ENCODE measurements around the gene GPSM3. TPM values are rescaled to one million over a fixed set of nuclear protein-coding genes. Genes with fewer than 3 reads are reported as not detected.

Gene GPSM3
- total and polyA plus RNA-seq, 4 donors: 2.3 to 8.0 (median 6.3) TPM

DNA sequence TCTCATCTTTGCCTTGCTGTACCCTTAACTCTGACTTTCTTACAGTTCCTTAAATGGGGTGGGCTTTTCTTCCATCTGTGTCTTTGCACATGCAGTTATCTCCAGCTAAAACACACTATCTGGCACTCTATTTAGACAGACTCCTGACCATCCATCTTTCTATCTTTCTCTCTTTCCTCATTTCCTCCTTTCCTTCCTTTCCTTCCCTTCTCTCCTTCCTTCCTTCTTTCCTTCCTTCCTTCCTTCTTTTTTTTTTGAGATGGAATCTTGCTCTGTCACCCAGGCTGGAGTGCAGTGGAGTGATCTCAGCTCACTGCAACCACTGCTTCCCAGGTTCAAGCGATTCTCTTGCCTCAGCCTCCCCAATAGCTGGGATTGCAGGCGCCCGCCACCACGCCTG is 23.2 kb upstream of the GPSM3 start:
- no peak for TF ChIP-seq RAD21 (IDR thresholded peaks at IDR 0.05)
- TF ChIP-seq RXRA (IDR thresholded peaks at IDR 0.05): no peak
- no peak for TF ChIP-seq FOXA1 (IDR thresholded peaks at IDR 0.05)
- TF ChIP-seq FOXA2 (IDR thresholded peaks at IDR 0.05): no peak
- TF ChIP-seq SP1 (IDR thresholded peaks at IDR 0.05): no peak
- TF ChIP-seq YY1 (IDR thresholded peaks at IDR 0.05): no peak
- no peak for TF ChIP-seq HNF4A (conservative IDR thresholded peaks at IDR 0.05)
- Histone ChIP-seq H3K9ac (ENCODE audit: low read depth in 1 of 2, low read length in 2 of 2) (no peak overlapping the region), H3K4me1 (ENCODE audit: control insufficient read depth in 4 of 4, insufficient read depth in 4 of 4, low read length in 3 of 4) (no peaks in the 10 kb centered on the region), H3K4me3 (ENCODE audit: low read depth in 1 of 3, low read length in 3 of 3) (no peak overlapping the region), H3K27ac (ENCODE audit: low read depth in 1 of 2, low read length in 2 of 2) (no peak overlapping the region), H3K27me3 (ENCODE audit: control insufficient read depth in 4 of 4, insufficient read depth in 4 of 4, low read length in 3 of 4) (no peaks in the 10 kb centered on the region), H3K9me3 (ENCODE audit: control insufficient read depth in 4 of 4, low read length in 3 of 4) (no peaks in the 10 kb centered on the region), H3K36me3 (ENCODE audit: control insufficient read depth in 4 of 4, insufficient read depth in 3 of 4, low read depth in 1 of 4, low read length in 3 of 4) (no peaks in the 10 kb centered on the region)
- no peak for DNase-seq (ENCODE audit: low spot score)
- 94% methylated on average over 4 of the region's 4 CpGs for WGBS

- Histone ChIP-seq H3K27me3 (ENCODE audit: control insufficient read depth in 4 of 4, insufficient read depth in 4 of 4, low read length in 3 of 4) (no peaks in the 10 kb centered on the region), H3K27ac (ENCODE audit: low read depth in 1 of 2, low read length in 2 of 2) (no peak overlapping the region), H3K9ac (ENCODE audit: low read depth in 1 of 2, low read length in 2 of 2) (no peak overlapping the region), H3K4me3 (ENCODE audit: low read depth in 1 of 3, low read length in 3 of 3) (no peak overlapping the region), H3K9me3 (ENCODE audit: control insufficient read depth in 4 of 4, low read length in 3 of 4) (no peaks in the 10 kb centered on the region), H3K4me1 (ENCODE audit: control insufficient read depth in 4 of 4, insufficient read depth in 4 of 4, low read length in 3 of 4) (no peaks in the 10 kb centered on the region), H3K36me3 (ENCODE audit: control insufficient read depth in 4 of 4, insufficient read depth in 3 of 4, low read depth in 1 of 4, low read length in 3 of 4) (no peaks in the 10 kb centered on the region)
- 88% methylated on average over 3 of the region's 3 CpGs for WGBS
- TF ChIP-seq, protein P1, sequence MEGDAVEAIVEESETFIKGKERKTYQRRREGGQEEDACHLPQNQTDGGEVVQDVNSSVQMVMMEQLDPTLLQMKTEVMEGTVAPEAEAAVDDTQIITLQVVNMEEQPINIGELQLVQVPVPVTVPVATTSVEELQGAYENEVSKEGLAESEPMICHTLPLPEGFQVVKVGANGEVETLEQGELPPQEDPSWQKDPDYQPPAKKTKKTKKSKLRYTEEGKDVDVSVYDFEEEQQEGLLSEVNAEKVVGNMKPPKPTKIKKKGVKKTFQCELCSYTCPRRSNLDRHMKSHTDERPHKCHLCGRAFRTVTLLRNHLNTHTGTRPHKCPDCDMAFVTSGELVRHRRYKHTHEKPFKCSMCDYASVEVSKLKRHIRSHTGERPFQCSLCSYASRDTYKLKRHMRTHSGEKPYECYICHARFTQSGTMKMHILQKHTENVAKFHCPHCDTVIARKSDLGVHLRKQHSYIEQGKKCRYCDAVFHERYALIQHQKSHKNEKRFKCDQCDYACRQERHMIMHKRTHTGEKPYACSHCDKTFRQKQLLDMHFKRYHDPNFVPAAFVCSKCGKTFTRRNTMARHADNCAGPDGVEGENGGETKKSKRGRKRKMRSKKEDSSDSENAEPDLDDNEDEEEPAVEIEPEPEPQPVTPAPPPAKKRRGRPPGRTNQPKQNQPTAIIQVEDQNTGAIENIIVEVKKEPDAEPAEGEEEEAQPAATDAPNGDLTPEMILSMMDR (IDR thresholded peaks at IDR 0.05; ENCODE audit: low read depth, low read length, missing input control): no peak
- TF ChIP-seq, protein P2, sequence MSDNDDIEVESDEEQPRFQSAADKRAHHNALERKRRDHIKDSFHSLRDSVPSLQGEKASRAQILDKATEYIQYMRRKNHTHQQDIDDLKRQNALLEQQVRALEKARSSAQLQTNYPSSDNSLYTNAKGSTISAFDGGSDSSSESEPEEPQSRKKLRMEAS (IDR thresholded peaks at IDR 0.05): no peak
- no peak for TF ChIP-seq RAD21 (IDR thresholded peaks at IDR 0.05)
- no peak for TF ChIP-seq REST (IDR thresholded peaks at IDR 0.05)
- no peak for TF ChIP-seq TAF1 (conservative IDR thresholded peaks at IDR 0.05)
- no peak for TF ChIP-seq HNF4A (conservative IDR thresholded peaks at IDR 0.05)
- DNase-seq (ENCODE audit: low spot score): no peak
These were observed 21.7 kb upstream of the GPSM3 start for GRCh38 chr6:32214126-32214525.

DNA sequence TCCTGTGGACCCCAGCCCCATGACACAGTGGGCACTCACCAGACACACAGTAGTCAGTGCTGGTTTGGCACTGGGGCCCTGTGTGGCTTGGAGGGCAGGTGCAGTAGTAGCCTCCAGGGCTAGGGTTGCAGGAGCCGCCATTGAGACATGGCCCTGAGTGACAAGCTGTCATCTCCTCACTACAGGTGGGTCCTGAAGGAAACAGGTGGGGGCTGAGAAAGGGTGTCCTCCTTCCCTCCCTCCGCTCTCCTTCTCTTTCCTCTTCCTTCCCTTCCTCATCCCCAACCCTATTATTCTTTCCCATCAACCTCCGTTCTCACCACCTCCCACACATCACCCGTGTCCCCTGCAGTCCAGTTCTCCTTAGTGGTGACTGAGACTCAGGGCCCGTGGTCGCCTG is 21.2 kb upstream of the GPSM3 start:
- H3K4me1 ChIP-seq (ENCODE audit: control insufficient read depth in 4 of 4, insufficient read depth in 4 of 4, low read length in 3 of 4): no peaks in the 10 kb centered on the region
- no peaks in the 10 kb centered on the region for H3K9me3 ChIP-seq (ENCODE audit: control insufficient read depth in 4 of 4, low read length in 3 of 4)
- no peak overlapping the region for H3K27ac ChIP-seq (ENCODE audit: low read depth in 1 of 2, low read length in 2 of 2)
- H3K27me3 ChIP-seq (ENCODE audit: control insufficient read depth in 4 of 4, insufficient read depth in 4 of 4, low read length in 3 of 4): no peaks in the 10 kb centered on the region
- TF ChIP-seq GABPA (IDR thresholded peaks at IDR 0.05 in 1 of 2, conservative IDR thresholded peaks at IDR 0.05 in 1 of 2) (no peak), TAF1 (conservative IDR thresholded peaks at IDR 0.05) (no peak), RAD21 (IDR thresholded peaks at IDR 0.05) (no peak), SP1 (IDR thresholded peaks at IDR 0.05) (no peak), FOXA2 (IDR thresholded peaks at IDR 0.05) (no peak), NR2F2 (IDR thresholded peaks at IDR 0.05) (no peak), HNF4G (IDR thresholded peaks at IDR 0.05) (no peak), YY1 (IDR thresholded peaks at IDR 0.05) (no peak)
- TF ChIP-seq, protein P1 (IDR thresholded peaks at IDR 0.05; ENCODE audit: low read depth, low read length, missing input control): no peak
- H3K36me3 ChIP-seq (ENCODE audit: control insufficient read depth in 4 of 4, insufficient read depth in 3 of 4, low read depth in 1 of 4, low read length in 3 of 4): no peaks in the 10 kb centered on the region
- H3K4me3 ChIP-seq (ENCODE audit: low read depth in 1 of 3, low read length in 3 of 3): no peak overlapping the region
- 92% methylated on average over 6 of the region's 6 CpGs for WGBS
- no peak for DNase-seq (ENCODE audit: low spot score)
- no peak overlapping the region for H3K9ac ChIP-seq (ENCODE audit: low read depth in 1 of 2, low read length in 2 of 2)

Data from liver (tissue), 9 donors.